Right lobe of liver (tissue), 6 donors: ENCODE measurements around the gene CITED2. TPM values are rescaled to one million over a fixed set of nuclear protein-coding genes. Genes with fewer than 3 reads are reported as not detected.

Experiments used
- ATAC-seq, 4 donors: fragments of 200-7000 bp; cut with Tn5 transposase; one replicate each; pipeline ENCODE4 v1.9.1; 2020; ENCODE audit warnings: mild to moderate bottlenecking in 4 of 4, moderate library complexity in 4 of 4
- DNase-seq, 3 donors: peaks; one replicate each; pipeline ENCODE4 v3.0.0-alpha.2; 2020
- H3K27ac ChIP-seq, 3 donors: fragments of 200-600 bp; one replicate each; pipeline ENCODE4 v1.8.0; 2022
- H3K27me3 ChIP-seq, 2 donors: fragments of 200-600 bp; one replicate each; pipeline ENCODE4 v1.8.0; 2022
- H3K36me3 ChIP-seq, 4 donors: fragments of 200-600 bp; sonication (generic) in 1 of 4; one replicate each; pipeline versions ENCODE4 v1.5.1 to v1.8.0; 2017 to 2022; ENCODE audit warnings: control low read depth in 1 of 4
- H3K4me1 ChIP-seq, 4 donors: fragments of 200-600 bp; sonication (generic) in 1 of 4; one replicate each; pipeline versions ENCODE4 v1.5.1 to v1.8.0; 2017 to 2022; ENCODE audit warnings: control low read depth in 1 of 4
- H3K4me3 ChIP-seq, 3 donors: fragments of 200-600 bp; one replicate each; pipeline ENCODE4 v1.8.0; 2022
- H3K9me3 ChIP-seq, 4 donors: fragments of 200-600 bp; sonication (generic) in 1 of 4; one replicate each; pipeline versions ENCODE4 v1.5.1 to v1.8.0; 2017 to 2022; ENCODE audit warnings: control low read depth in 1 of 4
- CTCF ChIP-seq, 4 donors: fragments of 200-600 bp in 3 of 4; fragments of 450-650 bp in 1 of 4; IDR thresholded peaks; one replicate each; pipeline versions ENCODE4 v1.5.1 to v1.8.0; 2016 to 2022; ENCODE audit warnings: antibody characterized with exemption in 4 of 4, mild to moderate bottlenecking in 2 of 4
- POLR2A ChIP-seq: fragments of 450-650 bp; IDR thresholded peaks from one replicate; pipeline ENCODE4 v1.6.1; 2017; ENCODE audit warnings: antibody characterized with exemption, mild to moderate bottlenecking
- WGBS: methylation state at CpG from one replicate; pipeline ENCODE4 v1.1.6; 2018; ENCODE audit warnings: low coverage, low lambda C conversion rate; ENCODE audit not compliant: insufficient coverage; ENCODE audit errors: missing lambda C conversion rate; 5-methylcytosine and 5-hydroxymethylcytosine counted together
- intact Hi-C, 2 donors: fragments of 100-400 bp; cut with DNase I; formaldehyde crosslinking; loops; one replicate each; pipeline versions ENCODE4 v1.11.2 to v1.14.1; 2022
- total RNA-seq, 6 experiments: library from RNA; depleted of rRNA in 2 of 6; stranded (reverse); fragments of >200 nt in 2 of 6; fragmentation: NEBNext Ultra II Directional in 3 of 6; extraction: Animal tissue kit (Norgen Biotek cat#: 25700) in 3 of 6; gene quantifications; one replicate each; pipeline versions ENCODE4 v1.1.0 to v1.2.4, GENCODE V29; 2016 to 2023
- donor health status: DM: no; HTN: yes; CAD: no.
- donor health status: DM: no; HTN: no; CAD: no.
- donor health status: DM: no; HTN: no; CAD: no.
- donor health status: DM: no; HTN: yes; CAD: no.
- donor health status: DM: no; HTN: yes; CAD: no.

Gene CITED2
- total RNA-seq, 6 experiments from 2014 or later: 76.6 to 373 (median 126) TPM

GRCh38 chr6:139343052-139343750 is 31.2 kb downstream of the CITED2 start:
- intact Hi-C loops: no loop called here
- no peak for TF ChIP-seq CTCF (IDR thresholded peaks at IDR 0.05)

GRCh38 chr6:139341060-139341459 is 33.4 kb downstream of the CITED2 start:
- WGBS: 69% methylated on average over 2 of the region's 2 CpGs
- Histone ChIP-seq H3K4me3 (no peak overlapping the region), H3K9me3 (no peaks in the 10 kb centered on the region), H3K27me3 (no peaks in the 10 kb centered on the region), H3K27ac (no peak overlapping the region), H3K36me3 (no peaks in the 10 kb centered on the region), H3K4me1 (no peaks in the 10 kb centered on the region)
- no peak for DNase-seq
- no peak for ATAC-seq
- TF ChIP-seq CTCF (IDR thresholded peaks at IDR 0.05) (no peak), POLR2A (no peak)
- intact Hi-C loops: no loop called here

More at GRCh38 chr6:139343052-139343750, 31.2 kb downstream of the CITED2 start:
- ATAC-seq: no peak
- H3K27me3 ChIP-seq: no peaks in the 10 kb centered on the region
- no peaks in the 10 kb centered on the region for H3K36me3 ChIP-seq
- no peak overlapping the region for H3K27ac ChIP-seq
- no peak for DNase-seq
- 53% methylated on average over 2 of the region's 2 CpGs for WGBS
- H3K4me3 ChIP-seq: no peak overlapping the region
- H3K4me1 ChIP-seq: no peaks in the 10 kb centered on the region
- no peaks in the 10 kb centered on the region for H3K9me3 ChIP-seq

GRCh38 chr6:139338795-139339194 is 35.7 kb downstream of the CITED2 start:
- DNase-seq (no peak), ATAC-seq (peak in 2 of 4 donors; percentile 37 to 39)
- Histone ChIP-seq H3K36me3 (no peaks in the 10 kb centered on the region), H3K4me1 (no peaks in the 10 kb centered on the region), H3K9me3 (no peaks in the 10 kb centered on the region), H3K27ac (peak overlapping the region in 1 of 3 donors; percentile 13), H3K4me3 (no peak overlapping the region), H3K27me3 (no peaks in the 10 kb centered on the region)
- TF ChIP-seq POLR2A (no peak), CTCF (IDR thresholded peaks at IDR 0.05) (no peak)
- intact Hi-C loops: no loop called here
- 52% methylated on average over 9 of the region's 9 CpGs for WGBS

DNA sequence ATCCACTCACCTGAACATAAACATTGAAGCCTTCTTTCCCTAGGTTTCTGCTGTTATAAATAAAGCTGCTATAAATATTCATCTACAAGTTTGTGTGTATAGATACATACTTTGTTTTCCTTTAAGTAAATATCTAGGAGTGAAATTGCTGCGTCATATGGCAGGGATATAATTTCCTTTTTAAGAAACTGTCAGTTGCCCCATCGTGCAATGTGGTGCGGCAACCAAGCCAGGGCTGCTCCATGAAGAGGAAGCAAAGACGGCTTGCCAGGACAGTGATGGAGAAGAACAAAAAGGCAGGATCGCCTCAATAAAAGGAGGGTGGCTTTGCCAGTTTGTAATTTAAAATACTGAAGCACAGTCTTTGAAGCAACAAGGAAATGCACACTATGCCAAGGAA is 36.6 kb downstream of the CITED2 start:
- DNase-seq (peak in 1 of 3 donors; percentile 41), ATAC-seq (peak in 3 of 4 donors; percentile 40 to 67 (median 51))
- intact Hi-C loops: no loop called here
- Histone ChIP-seq H3K27me3 (no peaks in the 10 kb centered on the region), H3K4me3 (no peak overlapping the region), H3K36me3 (no peaks in the 10 kb centered on the region), H3K9me3 (no peaks in the 10 kb centered on the region), H3K27ac (peak overlapping the region in 1 of 3 donors; percentile 18), H3K4me1 (no peaks in the 10 kb centered on the region)
- 61% methylated on average over 5 of the region's 5 CpGs for WGBS
- no peak for TF ChIP-seq POLR2A
- TF ChIP-seq CTCF (IDR thresholded peaks at IDR 0.05): no peak
